K562 (cell line): Measurements from ENCODE around the gene ODF2. TPM values are rescaled to one million over a fixed set of nuclear protein-coding genes. Genes with fewer than 3 reads are reported as not detected.

Experiments
- ATF7 ChIP-seq: fragments of 450-650 bp; IDR thresholded peaks from 2 replicates; pipeline ENCODE4 v1.7.1; 2014; ENCODE audit warnings: mild to moderate bottlenecking, moderate library complexity
- CHD1 ChIP-seq: fragments of 200-600 bp; sonication (generic); IDR thresholded peaks from one replicate; pipeline ENCODE4 v1.6.1; 2012; ENCODE audit warnings: mild to moderate bottlenecking, moderate library complexity, low read length, inconsistent platforms
- CREM ChIP-seq: IDR thresholded peaks from 2 replicates; pipeline ENCODE4 v1.6.1; 2014; ENCODE audit warnings: antibody characterized with exemption, low read depth
- HDAC1 ChIP-seq, 2 experiments: fragments of 450-650 bp; IDR thresholded peaks; 2 replicates each; pipeline ENCODE4 v1.6.1; 2016 to 2017; ENCODE audit warnings: inconsistent platforms in 1 of 2, mild to moderate bottlenecking in 1 of 2, moderate library complexity in 1 of 2
- HDAC8 ChIP-seq: fragments of 450-650 bp; IDR thresholded peaks from 2 replicates; pipeline ENCODE4 v1.6.1; 2016; ENCODE audit warnings: mild to moderate bottlenecking, missing genetic modification characterization, moderate library complexity, missing compliant biosample characterization
- PHB ChIP-seq: fragments of 250-450 bp; sonication (Bioruptor Pico); IDR thresholded peaks from 2 replicates; pipeline ENCODE4 v1.5.0; 2021
- RAD51 ChIP-seq: fragments of 450-650 bp; IDR thresholded peaks from 2 replicates; pipeline ENCODE4 v1.7.1; 2016; ENCODE audit warnings: low read depth, mild to moderate bottlenecking, borderline replicate concordance
- RBBP5 ChIP-seq: fragments of 200-600 bp; sonication (generic); IDR thresholded peaks from 2 replicates; pipeline ENCODE4 v1.6.1; 2012; ENCODE audit warnings: borderline replicate concordance, mild to moderate bottlenecking, low read length, control low read depth, inconsistent platforms; ENCODE audit not compliant: insufficient read depth, poor library complexity, severe bottlenecking
- SMARCB1 ChIP-seq: IDR thresholded peaks from 2 replicates; pipeline ENCODE4 v1.6.1; 2011; ENCODE audit warnings: improper control_type of control experiment, low read depth; ENCODE audit not compliant: insufficient read length
- SOX6 ChIP-seq: fragments of 450-650 bp; IDR thresholded peaks from 2 replicates; pipeline ENCODE4 v1.6.1; 2014; ENCODE audit warnings: mild to moderate bottlenecking
- TBP ChIP-seq: optimal IDR thresholded peaks from 2 replicates; pipeline ENCODE3; 2011; ENCODE audit warnings: low read depth, low read length, improper control_type of control experiment
- TEAD4 ChIP-seq, 2 experiments: sonication (generic) in 1 of 2; formaldehyde crosslinking in 1 of 2; IDR thresholded peaks; 2 replicates each; pipeline versions ENCODE4 v1.6.1 to v1.8.0; 2012 to 2022; ENCODE audit warnings: borderline replicate concordance in 1 of 2, inconsistent platforms in 1 of 2, low read length in 1 of 2, mild to moderate bottlenecking in 1 of 2, missing genetic modification reagents in 1 of 2
- ZC3H8 ChIP-seq: fragments of 450-650 bp; IDR thresholded peaks from 2 replicates; pipeline ENCODE4 v1.6.1; 2017
- ZEB2 ChIP-seq: fragments of 450-650 bp; IDR thresholded peaks from 2 replicates; pipeline ENCODE4 v1.6.1; 2016
- ZNF431 ChIP-seq: sonication (generic); formaldehyde crosslinking; IDR thresholded peaks from 2 replicates; pipeline ENCODE4 v1.8.0; 2022; ENCODE audit warnings: mild to moderate bottlenecking, missing genetic modification reagents
- polyA plus RNA-seq, 8 experiments: library from polyadenylated mRNA; depleted of rRNA in 4 of 8; stranded (reverse) in 5 of 8; unstranded in 3 of 8; fragments of >200 nt; fragmentation: Nextera tagmentation in 2 of 8; fragmentation: Illumina TruSeq in 1 of 8; extraction: Ambion mirVana in 2 of 8; extraction: Trizol in 1 of 8; gene quantifications; 2 replicates each; pipeline versions ENCODE4 v1.2.1 to v1.2.3, GENCODE V29; 2011 to 2014; ENCODE audit warnings: inconsistent platforms in 1 of 8, missing spikeins in 1 of 8
- total RNA-seq, 7 experiments: library from RNA; depleted of rRNA in 6 of 7; stranded (reverse); fragments of >200 nt in 6 of 7; fragmentation: Illumina TruSeq in 2 of 7; extraction: Trizol in 2 of 7; gene quantifications; 2 replicates each; pipeline versions ENCODE4 v1.2.1 to v1.2.3, GENCODE V29; 2011 to 2021; ENCODE audit warnings: low replicate concordance in 1 of 7
- TF ChIP-seq, protein P1 (sequence below), 2 experiments: IDR thresholded peaks; 2 replicates each; pipeline ENCODE4 v1.6.1; 2011; ENCODE audit warnings: borderline replicate concordance in 1 of 2, control low read depth in 1 of 2, low read depth in 1 of 2, low read length in 1 of 2, mild to moderate bottlenecking in 1 of 2, mixed read lengths in 1 of 2, moderate library complexity in 1 of 2; ENCODE audit not compliant: insufficient read depth in 1 of 2, insufficient read length in 1 of 2, poor library complexity in 1 of 2, severe bottlenecking in 1 of 2; ENCODE audit errors: extremely low read depth in 1 of 2
- TF ChIP-seq, protein P2 (sequence below): sonication (generic); formaldehyde crosslinking; IDR thresholded peaks from 2 replicates; pipeline ENCODE4 v1.4.0; 2020; ENCODE audit warnings: mild to moderate bottlenecking, missing genetic modification reagents
- TF ChIP-seq, protein P3 (sequence below): fragments of 250-450 bp; sonication (Bioruptor Pico); IDR thresholded peaks from 2 replicates; pipeline ENCODE4 v1.4.0; 2020

Gene ODF2
- total and polyA plus RNA-seq, 9 of the 15 experiments (the other 6 are each of a cell fraction or from before 2014, with no cell fraction given) = 16.5 to 83.2 (median 69.7) TPM

DNA sequence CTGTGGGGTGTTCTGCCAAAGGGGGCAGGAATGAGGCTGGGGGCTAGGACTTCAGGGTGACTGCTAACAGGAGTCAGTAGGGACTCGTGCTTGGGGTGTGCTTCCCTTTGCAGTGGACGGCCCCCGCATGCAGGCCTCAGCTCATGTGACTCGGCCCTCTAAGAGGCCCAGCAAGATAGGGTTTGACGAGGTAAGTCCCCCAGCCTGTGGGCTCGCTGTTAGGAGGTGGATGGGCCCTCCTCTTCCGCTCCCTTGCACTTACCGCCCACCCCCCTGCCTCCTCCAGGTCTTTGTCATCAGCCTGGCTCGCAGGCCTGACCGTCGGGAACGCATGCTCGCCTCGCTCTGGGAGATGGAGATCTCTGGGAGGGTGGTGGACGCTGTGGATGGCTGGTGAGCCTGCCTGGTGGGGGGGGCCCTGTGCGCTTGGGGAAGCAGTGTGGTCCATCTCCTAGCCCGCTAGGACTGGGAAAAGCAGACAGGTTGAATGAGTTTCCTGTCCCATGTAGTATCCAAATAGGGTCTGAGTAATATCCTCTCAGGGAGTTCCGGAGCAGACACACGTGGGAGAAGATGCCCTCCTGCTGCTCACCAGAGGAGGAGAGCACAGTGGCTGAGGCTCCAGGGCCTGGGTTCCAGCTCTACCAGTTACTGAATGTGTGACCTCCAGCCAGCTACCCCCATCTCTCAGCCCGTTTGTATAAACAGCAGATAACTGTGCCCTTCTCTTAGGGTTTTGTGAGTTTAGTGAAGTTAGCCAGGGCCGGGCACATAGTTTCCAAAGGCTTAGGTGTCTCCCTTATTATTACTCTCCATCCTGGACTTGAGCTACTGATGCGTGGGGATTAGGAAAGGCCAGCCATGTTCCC lies 26.9 kb upstream of the ODF2 start (continued):
- TF ChIP-seq TEAD4 (IDR thresholded peaks at IDR 0.05; ENCODE audit: low read length) (0 out of 2 replicates have a peak, but pooled peaks have one; percentile 14), TEAD4 (CRISPR knock-in tag; IDR thresholded peaks at IDR 0.05; ENCODE audit: borderline replicate concordance) (no peak), RBBP5 (peak; percentile 54), SMARCB1 (no peak), TBP (peak; percentile 51), RAD51 (peak; percentile 74), ZNF431 (CRISPR knock-in tag) (no peak), HDAC8 (tag) (0 out of 2 replicates have a peak, but pooled peaks have one; percentile 43), PHB (CRISPR knock-in tag) (no peak), HDAC1 (IDR thresholded peaks at IDR 0.05) (peak in 1 of 2 experiments; percentile 52; a peak in 1 of 4 replicates), CREM (peak; percentile 65), ZEB2 (0 out of 2 replicates have a peak, but pooled peaks have one; percentile 20), CHD1 (no peak), SOX6 (no peak), ZC3H8 (no peak), ATF7 (peak; percentile 29; the same call in 1 of the 2 replicates)
- TF ChIP-seq, protein P1, sequence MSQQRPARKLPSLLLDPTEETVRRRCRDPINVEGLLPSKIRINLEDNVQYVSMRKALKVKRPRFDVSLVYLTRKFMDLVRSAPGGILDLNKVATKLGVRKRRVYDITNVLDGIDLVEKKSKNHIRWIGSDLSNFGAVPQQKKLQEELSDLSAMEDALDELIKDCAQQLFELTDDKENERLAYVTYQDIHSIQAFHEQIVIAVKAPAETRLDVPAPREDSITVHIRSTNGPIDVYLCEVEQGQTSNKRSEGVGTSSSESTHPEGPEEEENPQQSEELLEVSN (IDR thresholded peaks at IDR 0.05; ENCODE audit: borderline replicate concordance in 1 of 2, extremely low read depth in 1 of 2, insufficient read depth in 1 of 2, insufficient read length in 1 of 2, low read depth in 1 of 2, low read length in 1 of 2, poor library complexity in 1 of 2, severe bottlenecking in 1 of 2) = peak; percentile 76 to 88
- TF ChIP-seq, protein P2, sequence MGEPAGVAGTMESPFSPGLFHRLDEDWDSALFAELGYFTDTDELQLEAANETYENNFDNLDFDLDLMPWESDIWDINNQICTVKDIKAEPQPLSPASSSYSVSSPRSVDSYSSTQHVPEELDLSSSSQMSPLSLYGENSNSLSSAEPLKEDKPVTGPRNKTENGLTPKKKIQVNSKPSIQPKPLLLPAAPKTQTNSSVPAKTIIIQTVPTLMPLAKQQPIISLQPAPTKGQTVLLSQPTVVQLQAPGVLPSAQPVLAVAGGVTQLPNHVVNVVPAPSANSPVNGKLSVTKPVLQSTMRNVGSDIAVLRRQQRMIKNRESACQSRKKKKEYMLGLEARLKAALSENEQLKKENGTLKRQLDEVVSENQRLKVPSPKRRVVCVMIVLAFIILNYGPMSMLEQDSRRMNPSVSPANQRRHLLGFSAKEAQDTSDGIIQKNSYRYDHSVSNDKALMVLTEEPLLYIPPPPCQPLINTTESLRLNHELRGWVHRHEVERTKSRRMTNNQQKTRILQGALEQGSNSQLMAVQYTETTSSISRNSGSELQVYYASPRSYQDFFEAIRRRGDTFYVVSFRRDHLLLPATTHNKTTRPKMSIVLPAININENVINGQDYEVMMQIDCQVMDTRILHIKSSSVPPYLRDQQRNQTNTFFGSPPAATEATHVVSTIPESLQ (CRISPR knock-in tag) = peak; percentile 89
- TF ChIP-seq, protein P3, sequence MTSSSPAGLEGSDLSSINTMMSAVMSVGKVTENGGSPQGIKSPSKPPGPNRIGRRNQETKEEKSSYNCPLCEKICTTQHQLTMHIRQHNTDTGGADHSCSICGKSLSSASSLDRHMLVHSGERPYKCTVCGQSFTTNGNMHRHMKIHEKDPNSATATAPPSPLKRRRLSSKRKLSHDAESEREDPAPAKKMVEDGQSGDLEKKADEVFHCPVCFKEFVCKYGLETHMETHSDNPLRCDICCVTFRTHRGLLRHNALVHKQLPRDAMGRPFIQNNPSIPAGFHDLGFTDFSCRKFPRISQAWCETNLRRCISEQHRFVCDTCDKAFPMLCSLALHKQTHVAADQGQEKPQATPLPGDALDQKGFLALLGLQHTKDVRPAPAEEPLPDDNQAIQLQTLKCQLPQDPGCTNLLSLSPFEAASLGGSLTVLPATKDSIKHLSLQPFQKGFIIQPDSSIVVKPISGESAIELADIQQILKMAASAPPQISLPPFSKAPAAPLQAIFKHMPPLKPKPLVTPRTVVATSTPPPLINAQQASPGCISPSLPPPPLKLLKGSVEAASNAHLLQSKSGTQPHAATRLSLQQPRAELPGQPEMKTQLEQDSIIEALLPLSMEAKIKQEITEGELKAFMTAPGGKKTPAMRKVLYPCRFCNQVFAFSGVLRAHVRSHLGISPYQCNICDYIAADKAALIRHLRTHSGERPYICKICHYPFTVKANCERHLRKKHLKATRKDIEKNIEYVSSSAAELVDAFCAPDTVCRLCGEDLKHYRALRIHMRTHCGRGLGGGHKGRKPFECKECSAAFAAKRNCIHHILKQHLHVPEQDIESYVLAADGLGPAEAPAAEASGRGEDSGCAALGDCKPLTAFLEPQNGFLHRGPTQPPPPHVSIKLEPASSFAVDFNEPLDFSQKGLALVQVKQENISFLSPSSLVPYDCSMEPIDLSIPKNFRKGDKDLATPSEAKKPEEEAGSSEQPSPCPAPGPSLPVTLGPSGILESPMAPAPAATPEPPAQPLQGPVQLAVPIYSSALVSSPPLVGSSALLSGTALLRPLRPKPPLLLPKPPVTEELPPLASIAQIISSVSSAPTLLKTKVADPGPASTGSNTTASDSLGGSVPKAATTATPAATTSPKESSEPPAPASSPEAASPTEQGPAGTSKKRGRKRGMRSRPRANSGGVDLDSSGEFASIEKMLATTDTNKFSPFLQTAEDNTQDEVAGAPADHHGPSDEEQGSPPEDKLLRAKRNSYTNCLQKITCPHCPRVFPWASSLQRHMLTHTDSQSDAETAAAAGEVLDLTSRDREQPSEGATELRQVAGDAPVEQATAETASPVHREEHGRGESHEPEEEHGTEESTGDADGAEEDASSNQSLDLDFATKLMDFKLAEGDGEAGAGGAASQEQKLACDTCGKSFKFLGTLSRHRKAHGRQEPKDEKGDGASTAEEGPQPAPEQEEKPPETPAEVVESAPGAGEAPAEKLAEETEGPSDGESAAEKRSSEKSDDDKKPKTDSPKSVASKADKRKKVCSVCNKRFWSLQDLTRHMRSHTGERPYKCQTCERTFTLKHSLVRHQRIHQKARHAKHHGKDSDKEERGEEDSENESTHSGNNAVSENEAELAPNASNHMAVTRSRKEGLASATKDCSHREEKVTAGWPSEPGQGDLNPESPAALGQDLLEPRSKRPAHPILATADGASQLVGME (CRISPR knock-in tag) = peak; percentile 34; the same call in 1 of the 2 replicates
